Stimulated activated CD8-positive, alpha-beta memory T cell treated with anti-CD3 and anti-CD28 coated beads, Interleukin-15, amount 100 ng/mL, for 48 hours (primary cell): ENCODE measurements around the gene TLCD3A.
"Not testable (repeated sequence)": the region's sequence is repeated elsewhere in the genome, so short reads cannot be mapped to it uniquely, and the experiment has no call there.

Source experiments
- DNase-seq, 2 donors: peaks; one replicate each; pipeline ENCODE4 v3.0.0-alpha.2; 2020; ENCODE audit warnings: low read depth in 2 of 2

The TLCD3A gene

DNA sequence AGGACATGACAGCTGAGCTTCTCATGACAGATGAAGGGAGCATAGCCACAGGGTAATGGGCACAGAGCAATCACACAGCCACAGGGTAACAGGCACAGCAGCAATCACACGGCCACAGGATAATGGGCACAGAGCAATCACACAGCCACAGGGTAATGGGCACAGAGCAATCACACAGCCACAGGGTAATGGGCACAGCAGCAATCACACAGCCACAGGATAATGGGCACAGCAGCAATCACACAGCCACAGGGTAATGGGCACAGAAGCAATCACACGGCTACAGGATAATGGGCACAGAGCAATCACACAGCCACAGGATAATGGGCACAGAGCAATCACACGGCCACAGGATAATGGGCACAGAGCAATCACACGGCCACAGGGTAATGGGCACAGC is 16.2 kb downstream of the TLCD3A start:
- not testable (repeated sequence) for DNase-seq

DNA sequence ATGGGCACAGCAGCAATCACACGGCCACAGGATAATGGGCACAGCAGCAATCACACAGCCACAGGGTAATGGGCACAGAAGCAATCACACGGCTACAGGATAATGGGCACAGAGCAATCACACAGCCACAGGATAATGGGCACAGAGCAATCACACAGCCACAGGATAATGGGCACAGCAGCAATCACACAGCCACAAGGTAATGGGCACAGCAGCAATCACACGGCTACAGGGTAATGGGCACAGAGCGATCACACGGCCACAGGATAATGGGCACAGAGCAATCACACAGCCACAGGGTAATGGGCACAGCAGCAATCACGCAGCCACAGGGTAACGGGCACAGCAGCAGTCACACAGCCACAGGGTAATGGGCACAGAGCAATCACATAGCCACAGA is 17.0 kb downstream of the TLCD3A start:
- DNase-seq: not testable (repeated sequence)

DNA sequence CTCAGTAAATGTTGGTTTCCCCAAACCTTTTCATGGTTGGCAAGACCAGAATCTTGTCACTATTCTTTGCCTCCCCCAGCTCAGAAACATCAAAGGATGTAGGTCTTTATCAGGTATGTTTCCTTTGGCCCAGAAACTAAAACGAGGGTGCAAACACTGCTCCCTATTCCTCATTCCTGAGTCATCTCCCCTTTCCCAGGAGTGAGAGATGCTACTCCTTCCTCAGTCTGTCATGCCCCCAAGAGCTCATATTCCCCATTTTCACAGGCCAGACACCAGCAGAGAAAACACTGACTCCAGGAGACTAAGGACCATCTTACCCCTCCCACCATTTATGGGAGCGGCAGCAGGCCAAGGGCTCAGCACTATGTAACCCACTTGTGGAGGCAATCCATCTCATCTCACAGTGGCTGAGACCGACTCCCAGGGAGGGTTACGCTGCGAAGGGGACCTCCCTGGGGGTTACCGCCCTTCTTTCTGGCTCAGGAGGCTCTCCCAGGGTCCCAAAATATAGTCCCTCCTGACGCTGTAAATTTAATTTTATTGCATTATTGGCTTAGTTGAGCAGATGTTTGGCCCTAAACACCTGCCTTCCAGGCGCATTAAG is 18.1 kb downstream of the TLCD3A start:
- DNase-seq: no peak

DNA sequence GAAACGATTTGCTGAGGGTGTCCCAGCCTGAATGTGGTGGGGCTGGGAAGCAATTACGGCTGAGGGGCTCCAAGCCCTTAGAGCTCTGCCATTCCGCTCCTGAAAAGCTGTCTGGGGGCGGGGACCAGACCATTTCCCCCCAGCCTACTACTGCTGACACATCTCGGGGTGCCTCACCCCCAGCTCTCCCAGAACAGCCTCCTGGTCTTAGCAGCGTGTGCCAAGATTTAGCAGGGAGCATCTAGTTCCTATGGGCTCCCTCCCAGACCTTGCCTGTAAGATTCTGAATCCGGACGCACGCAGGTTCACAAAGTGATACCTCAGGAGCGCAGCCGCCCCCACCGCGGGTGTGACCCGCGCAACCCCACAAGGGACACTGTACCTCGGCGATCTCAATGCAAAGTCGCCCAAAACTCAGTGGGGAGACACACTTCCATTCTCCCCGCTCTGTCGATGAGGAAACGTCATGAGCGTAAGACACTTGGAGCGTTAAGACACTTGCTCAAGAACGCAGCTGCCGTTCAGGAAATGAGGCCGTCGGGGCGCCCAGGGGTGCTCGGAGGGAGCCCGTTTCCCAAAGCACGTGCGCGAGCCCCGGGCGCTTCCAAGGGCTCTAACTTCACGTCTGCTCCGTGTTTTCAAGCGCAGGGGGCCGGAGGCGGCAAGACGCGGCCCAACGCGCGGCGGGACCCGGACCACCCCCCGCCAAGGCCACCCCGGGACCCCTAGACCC is 19.0 kb downstream of the TLCD3A start:
- DNase-seq: peak in 1 of 2 donors; percentile 19

DNA sequence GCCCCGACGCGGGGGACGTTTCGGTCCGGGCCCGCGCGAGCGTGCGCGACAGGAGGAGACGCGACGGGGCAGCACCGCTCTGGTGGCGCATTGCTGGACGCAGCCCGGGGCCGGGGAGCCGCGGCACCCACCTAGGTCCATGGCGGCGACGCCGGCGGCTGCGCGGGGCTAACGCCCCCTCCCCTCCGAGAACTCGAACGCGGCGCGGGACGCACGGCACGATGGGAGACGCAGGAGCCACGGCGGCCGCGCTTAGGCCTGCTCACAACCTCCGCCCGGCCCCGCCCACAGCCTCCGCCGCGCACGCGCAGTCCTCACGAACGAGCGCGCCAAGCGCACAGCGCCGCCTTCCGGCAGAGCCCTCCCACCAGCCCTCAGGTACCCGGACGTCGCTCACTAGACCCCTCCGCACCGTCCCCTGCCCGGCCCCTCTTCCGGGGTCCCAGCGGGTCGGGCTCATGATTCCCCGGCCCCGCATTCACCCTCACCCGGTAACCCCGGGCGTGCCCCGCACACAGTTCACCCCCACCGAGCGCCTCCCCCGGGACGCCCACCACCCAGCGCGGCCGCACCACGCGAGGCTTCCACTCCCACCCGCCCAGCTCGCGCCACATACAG is 19.7 kb downstream of the TLCD3A start, which contains the start of gene GEMIN4:
TSS of gene GEMIN4 (minus strand) at position 263 of the 618 bp plus-strand sequence. CDS start at position 141, 122 bp downstream.
- DNase-seq: peak; percentile 93 to 94

DNA sequence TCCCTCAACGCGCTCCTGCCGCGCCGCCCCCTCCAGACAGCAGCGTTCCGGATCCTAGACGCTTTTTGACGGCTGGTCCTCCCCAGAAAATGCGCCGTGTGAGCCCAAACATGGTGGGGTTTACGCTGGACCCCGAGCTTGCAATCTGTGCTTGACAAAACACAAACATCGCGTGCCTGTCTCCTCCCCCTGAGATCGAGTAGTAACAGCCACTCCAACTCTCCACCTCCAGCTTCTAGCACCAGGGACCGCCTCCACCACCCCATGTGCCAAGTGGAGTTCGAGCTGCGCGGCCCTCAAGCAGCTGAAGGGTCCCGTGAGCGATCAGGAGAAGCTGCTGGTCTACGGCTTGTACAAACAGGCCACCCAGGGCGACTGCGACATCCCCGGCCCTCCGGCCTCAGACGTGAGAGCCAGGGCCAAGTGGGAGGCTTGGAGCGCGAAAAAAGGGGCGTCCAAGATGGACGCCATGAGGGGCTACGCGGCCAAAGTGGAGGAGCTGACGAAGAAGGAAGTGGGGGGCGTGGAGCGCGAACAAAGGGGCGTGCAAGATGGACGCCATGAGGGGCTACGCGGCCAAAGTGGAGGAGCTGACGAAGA is 20.3 kb downstream of the TLCD3A start:
- no peak for DNase-seq

DNA sequence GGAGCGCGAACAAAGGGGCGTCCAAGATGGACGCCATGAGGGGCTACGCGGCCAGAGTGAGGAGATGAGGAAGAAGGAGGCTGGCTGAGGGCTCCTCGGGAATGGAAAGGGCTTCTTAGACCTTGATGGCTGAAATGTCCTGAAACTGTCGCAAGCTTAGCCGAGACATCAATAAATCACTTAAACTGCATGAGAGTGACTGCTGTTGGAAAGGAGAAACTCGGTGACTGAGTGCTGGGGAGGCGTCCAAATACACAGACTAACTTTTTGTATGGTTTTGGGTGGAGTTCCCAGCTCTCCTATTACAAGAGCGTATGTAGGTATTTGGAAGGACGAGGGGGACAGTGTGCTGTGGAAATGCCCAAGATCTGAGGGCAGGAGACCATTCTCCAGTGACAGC is 21.0 kb downstream of the TLCD3A start:
- no peak for DNase-seq

DNA sequence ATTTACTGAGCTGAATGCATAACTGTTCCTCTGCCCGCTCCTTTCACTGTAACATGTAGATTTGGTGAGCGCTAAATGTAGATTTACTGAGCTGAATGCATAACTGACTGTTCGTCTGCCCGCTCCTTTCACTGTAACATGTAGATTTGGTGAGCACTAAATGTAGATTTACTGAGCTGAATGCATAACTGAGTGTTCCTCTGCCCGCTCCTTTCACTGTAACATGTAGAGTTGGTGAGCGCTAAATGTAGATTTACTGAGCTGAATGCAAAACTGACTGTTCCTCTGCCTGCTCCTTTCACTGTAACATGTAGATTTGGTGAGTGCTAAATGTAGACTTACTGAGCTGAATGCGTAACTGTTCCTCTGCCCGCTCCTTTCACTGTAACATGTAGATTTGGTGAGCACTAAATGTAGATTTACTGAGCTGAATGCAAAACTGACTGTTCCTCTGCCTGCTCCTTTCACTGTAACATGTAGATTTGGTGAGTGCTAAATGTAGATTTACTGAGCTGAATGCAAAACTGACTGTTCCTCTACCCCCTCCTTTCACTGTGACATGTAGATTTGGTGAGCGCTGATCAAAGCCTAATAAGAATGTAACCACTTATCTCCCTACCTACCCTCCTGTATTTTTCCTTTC is 23.0 kb downstream of the TLCD3A start:
- DNase-seq: not testable (repeated sequence)

DNA sequence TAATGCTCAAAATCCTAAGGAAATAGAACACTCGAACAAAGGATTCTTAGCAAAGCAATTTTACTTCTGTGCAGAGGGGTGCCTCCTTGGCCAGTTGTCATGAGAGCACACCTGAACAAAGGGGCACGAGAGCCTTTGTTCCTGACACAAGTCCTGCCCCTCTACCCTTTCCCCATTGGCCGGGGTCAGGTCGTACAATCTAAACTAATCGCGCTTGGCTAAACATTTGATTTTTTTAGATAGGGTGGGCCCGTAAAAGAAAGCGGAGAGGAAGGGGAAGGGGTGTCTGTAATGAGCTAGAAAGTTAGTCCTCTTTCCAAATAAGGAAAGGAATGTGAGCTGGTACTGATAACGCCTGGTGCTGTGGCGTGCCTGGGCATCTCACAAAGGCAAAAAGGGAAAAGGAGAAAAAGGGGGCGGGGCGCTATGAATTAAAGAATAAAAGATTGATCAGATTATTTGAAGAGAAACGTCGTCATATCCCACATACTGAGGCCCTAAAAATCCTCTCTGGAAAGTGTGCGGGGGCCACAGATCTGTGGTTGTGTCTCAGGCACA is 23.7 kb downstream of the TLCD3A start:
- DNase-seq: not testable (repeated sequence)

DNA sequence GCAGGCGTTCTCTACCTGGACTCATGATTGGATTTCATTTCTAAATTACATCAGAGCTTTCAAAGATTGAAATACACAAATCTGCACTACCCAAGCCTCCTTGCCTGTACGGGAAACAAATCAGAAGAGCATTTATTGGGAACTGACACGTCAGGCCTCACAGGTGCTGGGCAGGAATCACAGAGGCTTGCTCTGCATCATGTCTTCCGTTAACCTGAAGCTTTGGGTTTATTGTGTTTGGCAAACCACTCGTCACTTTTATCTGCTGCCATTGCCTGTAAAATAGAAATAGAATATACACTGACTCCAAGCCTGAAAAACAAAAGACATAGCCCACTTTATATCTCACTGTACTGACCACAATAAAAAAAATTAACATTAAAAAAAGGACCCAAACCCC is 27.6 kb downstream of the TLCD3A start:
- DNase-seq: no peak

DNA sequence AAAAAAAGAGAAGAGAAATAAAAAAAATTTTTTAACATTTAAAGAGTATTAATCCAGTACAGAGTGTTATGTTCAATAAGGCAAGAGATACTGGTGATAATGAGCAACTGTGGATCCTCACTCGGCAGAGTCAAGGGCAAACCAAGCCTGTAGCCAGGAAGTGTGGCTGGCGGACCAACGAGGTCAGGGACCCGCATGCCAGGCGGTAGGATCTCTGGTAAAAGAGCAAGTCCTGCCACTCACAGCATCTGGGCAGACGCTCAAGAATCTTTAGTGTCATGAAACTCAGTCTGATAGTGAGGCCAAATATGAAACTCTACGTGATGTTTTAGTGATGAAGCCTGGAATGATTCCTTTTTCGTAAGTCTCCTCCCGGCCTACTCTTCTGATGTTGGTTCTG is 28.0 kb downstream of the TLCD3A start:
- no peak for DNase-seq

DNA sequence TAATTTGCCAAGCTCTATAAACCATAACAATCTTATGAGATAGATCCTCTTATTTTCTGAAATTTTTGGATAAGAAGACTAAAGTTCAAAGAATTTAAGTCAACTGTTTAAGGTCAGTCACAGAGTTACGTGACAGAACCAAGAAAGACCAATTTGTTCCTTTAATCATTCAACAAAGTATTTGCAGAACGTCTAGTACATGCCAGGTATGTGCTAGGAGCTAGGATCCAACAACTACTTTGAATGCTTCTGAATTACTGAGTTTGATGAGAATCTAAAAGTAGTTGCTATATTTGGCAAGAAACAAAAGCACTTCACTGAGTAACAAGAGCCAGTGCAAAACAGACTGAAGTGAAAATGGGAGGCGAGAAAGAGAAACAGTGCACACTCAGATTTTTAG is 34.7 kb downstream of the TLCD3A start:
- no peak for DNase-seq

DNA sequence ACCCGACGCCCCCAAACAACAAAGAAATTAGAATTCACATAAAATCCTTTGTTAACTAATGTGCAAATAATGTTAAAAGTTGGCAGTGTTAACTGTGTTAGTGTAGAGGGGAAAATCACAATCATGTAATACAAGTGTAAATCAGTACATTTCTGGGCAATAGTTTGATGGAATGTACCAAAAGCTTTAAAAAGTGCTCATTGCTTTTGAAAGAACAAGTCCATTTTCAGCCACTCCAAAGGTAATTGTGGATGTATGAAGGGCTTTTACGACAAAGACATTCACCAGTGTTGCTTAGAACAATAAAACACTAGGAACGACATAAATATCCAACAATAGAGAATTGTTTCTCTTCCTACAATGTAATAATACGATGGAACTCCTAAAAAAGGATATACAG is 40.6 kb downstream of the TLCD3A start:
- no peak for DNase-seq

DNA sequence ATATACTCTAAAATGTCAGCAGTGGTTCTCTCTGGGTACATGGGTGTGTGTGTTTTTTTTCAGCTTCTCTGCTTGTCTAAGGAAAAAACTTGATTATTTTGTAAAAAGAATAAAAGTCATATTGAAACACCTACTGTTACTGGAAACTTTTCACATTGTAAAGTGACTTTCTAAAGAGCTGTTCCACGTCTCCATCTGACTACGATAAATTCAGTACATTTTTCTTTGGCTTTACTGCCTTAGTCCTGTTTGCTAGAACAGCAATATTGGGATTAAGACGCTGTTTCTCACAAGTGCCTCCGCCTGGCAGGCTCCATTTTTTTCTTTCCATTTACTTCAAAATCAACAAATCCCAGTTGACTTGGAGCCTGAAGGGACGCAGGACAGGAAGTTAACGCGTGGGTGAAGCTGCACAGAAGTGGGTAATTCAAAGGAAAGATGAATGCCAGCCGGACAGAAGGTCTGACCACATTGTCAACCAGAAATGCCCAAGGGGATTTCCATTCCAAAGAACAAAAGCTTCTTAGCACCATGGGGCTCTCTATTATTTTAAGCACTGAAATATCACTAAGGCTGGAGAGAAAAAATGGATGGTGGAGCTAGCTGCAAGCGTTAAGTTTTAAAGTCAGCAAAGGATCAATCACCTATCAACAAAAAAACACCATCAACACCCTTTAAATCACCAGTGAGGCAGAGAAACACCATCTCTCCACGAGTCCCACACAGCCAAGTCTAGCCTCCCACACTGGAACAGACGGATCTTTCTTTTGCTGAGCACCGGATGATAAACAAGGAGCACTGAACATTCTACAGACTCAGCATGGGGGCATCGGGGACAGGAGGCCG is 41.3 kb downstream of the TLCD3A start:
- DNase-seq: peak in 1 of 2 donors; percentile 19

DNA sequence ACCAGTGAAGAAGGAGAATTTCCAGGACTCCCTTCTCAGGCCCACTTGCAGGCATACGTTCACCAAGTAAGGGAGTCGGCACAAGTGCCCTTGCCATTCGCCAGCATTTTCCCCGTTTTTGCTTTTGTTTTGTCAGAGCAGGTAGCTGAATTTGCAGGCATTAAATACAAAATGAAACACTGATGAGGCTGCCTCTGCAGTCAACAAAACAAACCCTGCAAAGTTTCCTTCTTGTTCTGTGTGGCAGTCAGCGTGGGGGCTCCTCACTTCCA is 41.9 kb downstream of the TLCD3A start:
- no peak for DNase-seq

DNA sequence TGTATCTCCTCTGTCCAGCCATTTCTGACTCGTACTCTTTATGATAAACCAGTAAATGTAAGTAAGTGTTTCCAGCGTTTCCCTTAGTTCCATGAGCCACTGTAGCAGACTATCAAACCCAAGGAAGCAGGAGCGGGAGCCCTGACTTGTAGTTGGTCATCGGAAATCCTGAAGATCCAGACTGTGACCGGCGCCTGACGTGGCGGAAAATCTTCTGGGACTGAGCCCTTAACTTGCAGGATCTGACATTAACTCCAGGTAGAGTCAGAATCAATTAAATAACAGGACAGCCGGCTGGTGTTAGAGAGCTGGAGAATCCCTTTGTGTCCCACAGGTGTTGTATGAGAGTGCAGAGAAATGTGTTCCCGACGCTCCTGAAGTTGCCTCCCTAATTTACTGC is 45.7 kb downstream of the TLCD3A start:
- no peak for DNase-seq

DNA sequence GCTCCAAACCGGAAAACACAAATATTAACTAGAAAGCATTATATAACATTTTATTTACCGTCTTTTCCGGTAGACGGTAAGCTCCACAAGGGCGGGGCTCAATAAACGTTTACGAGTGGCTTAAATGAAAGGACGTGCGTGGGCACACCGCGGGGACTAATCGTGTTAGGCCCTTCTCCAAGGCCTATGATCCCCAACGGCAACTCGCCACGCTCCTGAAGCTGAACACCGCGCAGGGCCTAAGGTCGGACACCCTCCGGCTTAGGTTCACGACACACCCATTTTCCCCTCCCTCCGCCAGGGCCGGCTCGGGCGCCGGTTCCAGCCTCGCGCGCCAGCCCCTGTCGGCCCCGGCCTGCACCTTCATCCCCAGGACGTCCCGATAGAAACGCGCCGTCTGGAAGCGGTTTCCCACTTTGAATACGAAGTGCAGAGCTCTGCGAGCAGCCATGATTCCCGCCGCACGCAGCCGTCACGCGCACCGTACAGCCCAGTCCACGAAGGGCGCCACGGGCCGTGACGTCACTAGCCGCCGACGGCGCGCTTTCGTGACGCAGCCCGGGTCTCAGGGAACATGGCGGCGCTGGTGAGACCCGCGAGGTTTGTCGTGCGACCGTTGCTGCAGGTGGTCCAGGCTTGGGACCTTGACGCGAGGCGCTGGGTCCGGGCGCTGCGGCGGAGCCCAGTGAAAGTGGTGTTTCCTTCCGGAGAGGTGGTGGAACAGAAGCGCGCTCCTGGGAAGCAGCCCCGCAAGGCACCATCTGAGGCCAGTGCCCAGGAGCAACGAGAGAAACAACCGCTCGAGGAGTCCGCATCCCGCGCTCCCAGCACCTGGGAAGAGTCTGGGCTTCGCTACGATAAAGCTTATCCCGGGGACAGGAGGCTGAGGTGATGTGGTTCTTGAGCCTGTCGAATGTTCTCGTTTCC is 49.7 kb downstream of the TLCD3A start, which contains the start of the genes GLOD4 and MRM3:
TSS of gene GLOD4 (minus strand) at position 476 of the 927 bp plus-strand sequence. CDS start at position 451, 25 bp downstream.
TSS of gene MRM3 (plus strand) at position 549 of the 927 bp plus-strand sequence. CDS start at position 575, 26 bp downstream.
- peak; percentile 92 for DNase-seq

DNA sequence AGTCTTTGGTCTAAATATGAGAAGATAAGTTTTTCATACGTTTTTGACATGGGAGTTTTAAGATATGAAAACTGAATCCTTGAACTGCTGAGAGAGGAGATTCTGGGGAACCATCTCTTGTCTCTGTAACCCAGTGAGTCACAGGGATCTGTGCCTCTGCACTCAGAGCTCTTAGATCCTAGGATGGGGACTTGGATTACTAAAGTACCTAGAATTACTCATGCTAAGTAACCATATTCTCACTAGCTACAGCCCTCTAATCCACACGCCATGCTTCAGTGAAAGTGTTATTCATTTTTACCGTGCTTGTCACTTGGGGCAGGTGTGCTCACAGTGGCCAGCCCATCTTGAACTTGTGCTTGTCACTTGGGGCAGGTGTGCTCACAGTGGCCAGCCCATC is 51.7 kb downstream of the TLCD3A start:
- DNase-seq: no peak

DNA sequence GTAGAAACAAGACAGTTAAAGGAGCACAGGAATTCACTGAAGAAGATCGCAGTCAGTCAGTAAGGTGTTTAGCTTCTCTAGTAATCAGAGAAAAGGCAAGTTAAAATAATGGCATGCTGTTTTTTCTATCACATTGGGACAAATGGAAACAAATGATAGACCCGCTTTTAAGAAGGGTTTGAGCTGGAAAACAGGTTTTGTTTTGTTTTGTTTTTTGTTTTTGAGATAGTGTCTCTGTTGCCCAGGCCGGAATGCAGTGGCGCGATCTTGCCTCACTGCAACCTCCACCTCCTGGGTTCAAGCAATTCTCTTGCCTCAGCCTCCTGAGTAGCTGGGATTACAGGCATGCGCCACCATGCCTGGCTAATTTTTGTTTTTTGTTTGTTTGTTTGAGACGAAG is 53.5 kb downstream of the TLCD3A start:
- DNase-seq: not testable (repeated sequence)
